WTC11 (cell line): Measurements from ENCODE around the gene OR2T10. TPM values are rescaled to one million over a fixed set of nuclear protein-coding genes. Genes with fewer than 3 reads are reported as not detected.

Source experiments
- ATAC-seq: fragments of 200-7000 bp; cut with Tn5 transposase; 2 replicates; pipeline ENCODE4 v1.10.0; 2021; ENCODE audit warnings: mild to moderate bottlenecking, moderate library complexity
- CTCF ChIA-PET: fragments of 300-600 bp; sonication (Branson Sonifier 250); formaldehyde crosslinking; loops from one replicate; lab custom pipeline; 2021; ENCODE audit warnings: antibody characterized with exemption; lab: Charles Lee
- POLR2A ChIA-PET: fragments of 350-600 bp; sonication (Branson Sonifier 250); formaldehyde crosslinking; loops from one replicate; lab custom pipeline; 2021; ENCODE audit warnings: antibody characterized with exemption; lab: Charles Lee
- DNase-seq: peaks from one replicate; pipeline ENCODE4 v3.0.0; 2021; ENCODE audit warnings: low spot score
- H3K27ac Mint-ChIP-seq: 2 replicates; pipeline ENCODE4 v1.8.0; 2021; ENCODE audit warnings: mixed read lengths
- H3K27me3 Mint-ChIP-seq: 2 replicates; pipeline ENCODE4 v1.8.0; 2021; ENCODE audit warnings: low read depth, mild to moderate bottlenecking, moderate library complexity, mixed read lengths
- H3K36me3 Mint-ChIP-seq: 2 replicates; pipeline ENCODE4 v1.8.0; 2021; ENCODE audit warnings: mixed read lengths
- H3K4me1 Mint-ChIP-seq: 2 replicates; pipeline ENCODE4 v1.8.0; 2022; ENCODE audit warnings: mixed read lengths
- H3K4me3 Mint-ChIP-seq: 2 replicates; pipeline ENCODE4 v1.8.0; 2021; ENCODE audit warnings: mild to moderate bottlenecking, moderate library complexity, mixed read lengths
- H3K9me3 Mint-ChIP-seq: 2 replicates; pipeline ENCODE4 v1.8.0; 2021; ENCODE audit warnings: mixed read lengths
- AFF4 ChIP-seq: sonication (generic); formaldehyde crosslinking; IDR thresholded peaks from 2 replicates; pipeline ENCODE4 v1.8.1; 2023; ENCODE audit warnings: mild to moderate bottlenecking, missing genetic modification reagents, borderline replicate concordance
- CTCF ChIP-seq: fragments of 200-600 bp; IDR thresholded peaks from 2 replicates; pipeline ENCODE4 v1.8.0; 2022; ENCODE audit warnings: antibody characterized with exemption
- ESRRA ChIP-seq: sonication (generic); formaldehyde crosslinking; IDR thresholded peaks from 2 replicates; pipeline ENCODE4 v1.8.1; 2022; ENCODE audit warnings: mild to moderate bottlenecking, missing genetic modification reagents, borderline replicate concordance
- HMGXB4 ChIP-seq: sonication (generic); formaldehyde crosslinking; IDR thresholded peaks from 2 replicates; pipeline ENCODE4 v1.8.1; 2023; ENCODE audit warnings: mild to moderate bottlenecking, moderate library complexity, missing genetic modification reagents
- JAZF1 ChIP-seq: fragments of 250-450 bp; sonication (Bioruptor Pico); IDR thresholded peaks from 2 replicates; pipeline ENCODE4 v1.9.0; 2021; ENCODE audit warnings: moderate library complexity, mild to moderate bottlenecking, inconsistent platforms
- KAT7 ChIP-seq: sonication (generic); formaldehyde crosslinking; IDR thresholded peaks from 2 replicates; pipeline ENCODE4 v1.8.1; 2023; ENCODE audit warnings: missing genetic modification reagents, mild to moderate bottlenecking, borderline replicate concordance
- MAX ChIP-seq: sonication (generic); formaldehyde crosslinking; IDR thresholded peaks from 2 replicates; pipeline ENCODE4 v1.8.0; 2022; ENCODE audit warnings: mild to moderate bottlenecking, missing genetic modification reagents
- MXD4 ChIP-seq: fragments of 250-450 bp; sonication (Bioruptor Pico); IDR thresholded peaks from 2 replicates; pipeline ENCODE4 v1.8.0; 2021; ENCODE audit warnings: mild to moderate bottlenecking, moderate library complexity, borderline replicate concordance
- NR1H2 ChIP-seq: sonication (generic); formaldehyde crosslinking; IDR thresholded peaks from 2 replicates; pipeline ENCODE4 v1.9.0; 2021; ENCODE audit warnings: mild to moderate bottlenecking, moderate library complexity, missing genetic modification reagents
- RORB ChIP-seq: fragments of 250-450 bp; sonication (Bioruptor Pico); IDR thresholded peaks from 2 replicates; pipeline ENCODE4 v1.9.0; 2021; ENCODE audit warnings: mild to moderate bottlenecking
- TEAD4 ChIP-seq: sonication (generic); formaldehyde crosslinking; IDR thresholded peaks from 2 replicates; pipeline ENCODE4 v1.8.0; 2022; ENCODE audit warnings: mild to moderate bottlenecking, missing genetic modification reagents
- ZNF219 ChIP-seq: sonication (generic); formaldehyde crosslinking; IDR thresholded peaks from 2 replicates; pipeline ENCODE4 v1.8.0; 2023; ENCODE audit warnings: missing genetic modification reagents, mild to moderate bottlenecking, borderline replicate concordance
- ZNF232 ChIP-seq: sonication (generic); formaldehyde crosslinking; IDR thresholded peaks from 2 replicates; pipeline ENCODE4 v1.8.0; 2022; ENCODE audit warnings: mild to moderate bottlenecking, missing genetic modification reagents
- ZNF281 ChIP-seq: sonication (generic); formaldehyde crosslinking; IDR thresholded peaks from 2 replicates; pipeline ENCODE4 v1.8.0; 2023; ENCODE audit warnings: mild to moderate bottlenecking, missing genetic modification reagents
- ZNF423 ChIP-seq: fragments of 250-450 bp; sonication (Bioruptor Pico); IDR thresholded peaks from 2 replicates; pipeline ENCODE4 v2.1.2; 2022; ENCODE audit warnings: mild to moderate bottlenecking, moderate library complexity
- total RNA-seq: library from RNA; stranded (reverse); gene quantifications from 3 replicates; pipeline ENCODE4 v1.2.3, GENCODE V29; 2021
- TF ChIP-seq, protein P1 (sequence below): sonication (generic); formaldehyde crosslinking; IDR thresholded peaks from 2 replicates; pipeline ENCODE4 v1.8.1; 2023; ENCODE audit warnings: mild to moderate bottlenecking, missing genetic modification reagents
- TF ChIP-seq, protein P2 (sequence below): sonication (generic); formaldehyde crosslinking; IDR thresholded peaks from 2 replicates; pipeline ENCODE4 v1.8.0; 2023; ENCODE audit warnings: missing genetic modification reagents
- TF ChIP-seq, protein P3 (sequence below): sonication (generic); formaldehyde crosslinking; conservative IDR thresholded peaks from 2 replicates; pipeline ENCODE4 v1.8.1; 2022; ENCODE audit warnings: mild to moderate bottlenecking, missing genetic modification reagents
- TF ChIP-seq, protein P4 (sequence below): fragments of 250-450 bp; sonication (Bioruptor Pico); IDR thresholded peaks from 2 replicates; pipeline ENCODE4 v1.9.0; 2021; ENCODE audit warnings: mild to moderate bottlenecking

OR2T10 gene
- total RNA-seq, 1 experiment from 2014 or later, result not detected

GRCh38 chr1:248590055-248590454 is 7.4 kb downstream of the OR2T10 start (continued):
- TF ChIP-seq ZNF281 (CRISPR knock-in tag), result no peak
- no peak for TF ChIP-seq NR1H2
- no peak for TF ChIP-seq JAZF1 (CRISPR knock-in tag)
- TF ChIP-seq, protein P1, sequence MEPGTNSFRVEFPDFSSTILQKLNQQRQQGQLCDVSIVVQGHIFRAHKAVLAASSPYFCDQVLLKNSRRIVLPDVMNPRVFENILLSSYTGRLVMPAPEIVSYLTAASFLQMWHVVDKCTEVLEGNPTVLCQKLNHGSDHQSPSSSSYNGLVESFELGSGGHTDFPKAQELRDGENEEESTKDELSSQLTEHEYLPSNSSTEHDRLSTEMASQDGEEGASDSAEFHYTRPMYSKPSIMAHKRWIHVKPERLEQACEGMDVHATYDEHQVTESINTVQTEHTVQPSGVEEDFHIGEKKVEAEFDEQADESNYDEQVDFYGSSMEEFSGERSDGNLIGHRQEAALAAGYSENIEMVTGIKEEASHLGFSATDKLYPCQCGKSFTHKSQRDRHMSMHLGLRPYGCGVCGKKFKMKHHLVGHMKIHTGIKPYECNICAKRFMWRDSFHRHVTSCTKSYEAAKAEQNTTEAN (CRISPR knock-in tag), result no peak
- no peak for TF ChIP-seq CTCF
- no peak for TF ChIP-seq ZNF423

DNA sequence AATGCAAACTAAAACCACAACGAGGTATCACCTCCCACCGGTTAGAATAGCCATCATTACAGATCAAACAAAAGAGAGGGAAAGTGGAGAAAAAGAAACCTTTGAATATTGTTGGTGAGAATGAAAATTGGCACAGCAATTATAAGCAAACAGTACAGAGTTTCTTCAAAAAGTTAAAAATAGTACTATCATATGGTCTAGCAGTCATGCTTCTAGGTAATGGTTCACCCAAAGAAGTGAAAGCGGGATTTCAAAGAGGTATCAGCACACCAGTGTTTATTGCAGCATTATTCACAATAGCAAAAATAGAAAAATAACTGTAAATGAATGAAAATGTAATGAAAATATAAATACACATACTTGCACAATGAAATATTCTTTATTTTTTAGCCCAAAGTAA is 8.2 kb downstream of the OR2T10 start:
- no peak for ATAC-seq
- Mint-ChIP-seq H3K9me3 (peaks cover 86% of the 10 kb centered on the region), H3K27me3 (peaks cover 5% of the 10 kb centered on the region), H3K36me3 (peaks cover 63% of the 10 kb centered on the region), H3K4me1 (no peaks in the 10 kb centered on the region), H3K27ac (no peak overlapping the region), H3K4me3 (no peak overlapping the region)
- TF ChIP-seq, protein P2, sequence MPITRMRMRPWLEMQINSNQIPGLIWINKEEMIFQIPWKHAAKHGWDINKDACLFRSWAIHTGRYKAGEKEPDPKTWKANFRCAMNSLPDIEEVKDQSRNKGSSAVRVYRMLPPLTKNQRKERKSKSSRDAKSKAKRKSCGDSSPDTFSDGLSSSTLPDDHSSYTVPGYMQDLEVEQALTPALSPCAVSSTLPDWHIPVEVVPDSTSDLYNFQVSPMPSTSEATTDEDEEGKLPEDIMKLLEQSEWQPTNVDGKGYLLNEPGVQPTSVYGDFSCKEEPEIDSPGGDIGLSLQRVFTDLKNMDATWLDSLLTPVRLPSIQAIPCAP (CRISPR knock-in tag), result no peak
- no peak for TF ChIP-seq ZNF219 (CRISPR knock-in tag)
- no peak for TF ChIP-seq KAT7
- no peak for TF ChIP-seq AFF4 (CRISPR knock-in tag)
- TF ChIP-seq, protein P3, sequence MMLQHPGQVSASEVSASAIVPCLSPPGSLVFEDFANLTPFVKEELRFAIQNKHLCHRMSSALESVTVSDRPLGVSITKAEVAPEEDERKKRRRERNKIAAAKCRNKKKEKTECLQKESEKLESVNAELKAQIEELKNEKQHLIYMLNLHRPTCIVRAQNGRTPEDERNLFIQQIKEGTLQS (CRISPR knock-in tag), result no peak
- TF ChIP-seq, protein P4, sequence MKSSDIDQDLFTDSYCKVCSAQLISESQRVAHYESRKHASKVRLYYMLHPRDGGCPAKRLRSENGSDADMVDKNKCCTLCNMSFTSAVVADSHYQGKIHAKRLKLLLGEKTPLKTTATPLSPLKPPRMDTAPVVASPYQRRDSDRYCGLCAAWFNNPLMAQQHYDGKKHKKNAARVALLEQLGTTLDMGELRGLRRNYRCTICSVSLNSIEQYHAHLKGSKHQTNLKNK (CRISPR knock-in tag), result no peak
- no peak for TF ChIP-seq ESRRA (CRISPR knock-in tag)
- no peak for TF ChIP-seq ZNF232 (CRISPR knock-in tag)
- TF ChIP-seq HMGXB4, result no peak
- TF ChIP-seq MXD4 (CRISPR knock-in tag), result no peak
- TF ChIP-seq MAX, result no peak
- TF ChIP-seq RORB (CRISPR knock-in tag), result no peak
- TF ChIP-seq TEAD4 (CRISPR knock-in tag), result no peak
- DNase-seq, result no peak
- ChIA-PET CTCF (no interaction called here), POLR2A (no interaction called here)
